ENCODE results near the gene OR2A25. TPM values are rescaled to one million over a fixed set of nuclear protein-coding genes. Genes with fewer than 3 reads are reported as not detected.

The OR2A25 gene
- polyA plus RNA-seq, 1 experiment = not detected

- CTCF ChIA-PET = interaction anchor here (0.7 to 1.7 kb wide), 2 partner anchors 19 to 68 kb away, joined by 3 to 4 read pairs; no protein-coding TSS in a partner anchor
- H3K27ac ChIP-seq (ENCODE audit: low read depth, low read length) = no peak within 1 kb of the TSS
- H3K27me3 ChIP-seq (ENCODE audit: control insufficient read depth, insufficient read depth, low read length) = no peaks in the 10 kb centered on the region
- no peaks in the 10 kb centered on the region for H3K9me3 ChIP-seq (ENCODE audit: control insufficient read depth, insufficient read depth, low read length)
- H3K4me3 ChIP-seq (ENCODE audit: low read depth, low read length) = no peak within 1 kb of the TSS
- POLR2A ChIA-PET = no interaction called here
- no peak for TF ChIP-seq CTCF (IDR thresholded peaks at IDR 0.05; ENCODE audit: low read depth, low read length)
- DNase-seq (ENCODE audit: low read depth, low spot score) = no peak
Observed at GRCh38 chr7:144109283-144109682, 39.7 kb downstream of the OR2A25 start, which contains the start of gene OR2A2. OR2A2 (plus strand) TSS chr7:144109583; CDS start chr7:144109583, 0 bp downstream.

DNA sequence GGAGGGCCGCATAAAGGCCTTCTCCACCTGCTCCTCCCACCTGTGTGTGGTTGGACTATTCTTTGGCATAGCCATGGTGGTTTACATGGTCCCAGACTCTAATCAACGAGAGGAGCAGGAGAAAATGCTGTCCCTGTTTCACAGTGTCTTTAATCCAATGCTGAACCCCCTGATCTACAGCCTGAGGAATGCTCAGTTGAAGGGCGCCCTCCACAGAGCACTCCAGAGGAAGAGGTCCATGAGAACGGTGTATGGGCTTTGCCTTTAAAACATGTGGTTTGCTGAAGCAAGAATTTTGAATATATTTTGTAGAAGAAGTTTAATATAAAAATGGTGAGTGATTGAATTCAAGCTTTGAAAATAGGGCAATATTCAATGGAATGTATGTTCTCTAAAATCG, 40.7 kb downstream of the OR2A25 start:
- no peak for TF ChIP-seq CTCF (IDR thresholded peaks at IDR 0.05; ENCODE audit: low read depth, low read length)
- POLR2A ChIA-PET = no interaction called here
- no peaks in the 10 kb centered on the region for H3K9me3 ChIP-seq (ENCODE audit: control insufficient read depth, insufficient read depth, low read length)
- no peaks in the 10 kb centered on the region for H3K27me3 ChIP-seq (ENCODE audit: control insufficient read depth, insufficient read depth, low read length)
- no peak for DNase-seq (ENCODE audit: low read depth, low spot score)
- CTCF ChIA-PET = interaction anchor here (1.7 kb wide), 1 partner anchor 18 kb away, joined by 4 read pairs; no protein-coding TSS in a partner anchor
- H3K27ac ChIP-seq (ENCODE audit: low read depth, low read length) = no peak overlapping the region
- H3K4me3 ChIP-seq (ENCODE audit: low read depth, low read length) = no peak overlapping the region

- Histone ChIP-seq H3K9me3 (ENCODE audit: control insufficient read depth, insufficient read depth, low read length) (no peaks in the 10 kb centered on the region), H3K27ac (ENCODE audit: low read depth, low read length) (no peak overlapping the region), H3K27me3 (ENCODE audit: control insufficient read depth, insufficient read depth, low read length) (no peaks in the 10 kb centered on the region), H3K4me3 (ENCODE audit: low read depth, low read length) (no peak overlapping the region)
- ChIA-PET CTCF (interaction anchor here (4.2 kb wide), 1 partner anchor 14 kb away, joined by 24 read pairs; no protein-coding TSS in a partner anchor), POLR2A (no interaction called here)
- TF ChIP-seq CTCF (IDR thresholded peaks at IDR 0.05; ENCODE audit: low read depth, low read length) = no peak
- DNase-seq (ENCODE audit: low read depth, low spot score) = no peak
Observed at GRCh38 chr7:144113651-144114050, 44.0 kb downstream of the OR2A25 start.

- Histone ChIP-seq H3K27ac (ENCODE audit: low read depth, low read length) (no peak overlapping the region), H3K4me3 (ENCODE audit: low read depth, low read length) (no peak overlapping the region), H3K9me3 (ENCODE audit: control insufficient read depth, insufficient read depth, low read length) (no peaks in the 10 kb centered on the region), H3K27me3 (ENCODE audit: control insufficient read depth, insufficient read depth, low read length) (no peaks in the 10 kb centered on the region)
- no peak for TF ChIP-seq CTCF (IDR thresholded peaks at IDR 0.05; ENCODE audit: low read depth, low read length)
- POLR2A ChIA-PET = no interaction called here
- DNase-seq (ENCODE audit: low read depth, low spot score) = no peak
- CTCF ChIA-PET = no interaction called here
Observed at GRCh38 chr7:144118341-144118740, 48.7 kb downstream of the OR2A25 start.

DNA sequence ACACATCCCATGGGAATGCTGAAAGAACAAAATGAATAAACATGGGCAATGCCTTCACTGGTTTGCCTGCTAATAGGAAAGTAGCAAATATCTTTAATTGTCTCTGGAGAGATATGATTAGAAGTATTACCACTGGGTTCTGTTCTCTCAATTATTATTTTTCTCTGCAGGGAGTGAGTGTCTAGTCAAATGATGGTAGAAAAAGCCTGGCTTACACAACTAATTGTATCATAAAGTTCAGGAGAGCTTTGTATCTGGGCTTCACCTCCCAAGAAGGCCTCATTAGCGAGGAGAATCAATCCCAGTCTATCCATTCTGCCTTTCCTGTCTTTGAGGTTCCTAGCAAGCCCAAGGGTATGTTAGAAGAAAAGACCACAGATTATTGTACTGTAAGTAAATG, 53.3 kb downstream of the OR2A25 start, which contains the start of gene OR2A14:
Gene OR2A14 (plus strand): TSS at position 301 of the 400 bp plus-strand sequence. CDS start 5,937 bp downstream, outside the sequence.
- H3K9me3 ChIP-seq (ENCODE audit: control insufficient read depth, insufficient read depth, low read length) = no peaks in the 10 kb centered on the region
- no peak for DNase-seq (ENCODE audit: low read depth, low spot score)
- H3K27ac ChIP-seq (ENCODE audit: low read depth, low read length) = no peak within 1 kb of the TSS
- CTCF ChIA-PET = interaction anchor here (0.6 kb wide), 1 partner anchor 560 kb away, joined by 6 read pairs; no protein-coding TSS in a partner anchor
- TF ChIP-seq CTCF (IDR thresholded peaks at IDR 0.05; ENCODE audit: low read depth, low read length) = no peak
- no peaks in the 10 kb centered on the region for H3K27me3 ChIP-seq (ENCODE audit: control insufficient read depth, insufficient read depth, low read length)
- POLR2A ChIA-PET = no interaction called here
- no peak within 1 kb of the TSS for H3K4me3 ChIP-seq (ENCODE audit: low read depth, low read length)

Small RNA genes lying within 50 kb of the gene (small RNA-seq; reads per million reads assigned to genes)
- gene OR2A41P (ENCODE audit: insufficient read length, low read depth) = not detected

Other genes starting within 250 kb of the OR2A25 start
- gene TCAF1, start 167.6 kb upstream of the OR2A25 start, polyA plus RNA-seq (2011; rRNA removed) = 57.0 and 61.3 TPM in 2 replicates
- not detected in 2 replicates for gene OR2F2, start 134.6 kb upstream of the OR2A25 start, polyA plus RNA-seq (2011; rRNA removed)
- not detected in 2 replicates for gene OR2F1, start 115.0 kb upstream of the OR2A25 start, polyA plus RNA-seq (2011; rRNA removed)
- gene OR6B1, start 69.5 kb upstream of the OR2A25 start, polyA plus RNA-seq (2011; rRNA removed) = not detected in 2 replicates
- gene OR2A5, start 20.9 kb upstream of the OR2A25 start, polyA plus RNA-seq (2011; rRNA removed) = not detected in 2 replicates
- not detected in 2 replicates for gene OR2A12, start 16.5 kb downstream of the OR2A25 start, polyA plus RNA-seq (2011; rRNA removed)
- gene OR2A2, start 39.8 kb downstream of the OR2A25 start, polyA plus RNA-seq (2011; rRNA removed) = not detected in 2 replicates
- gene OR2A14, start 53.4 kb downstream of the OR2A25 start, polyA plus RNA-seq (2011; rRNA removed) = not detected in 2 replicates
- gene CTAGE4, start 113.7 kb downstream of the OR2A25 start, polyA plus RNA-seq (2011; rRNA removed) = 0.04 TPM in 1 of 2 replicates, not detected in the other
- 0.10 and 0.20 TPM in 2 replicates for gene ARHGEF35, start 126.0 kb downstream of the OR2A25 start, polyA plus RNA-seq (2011; rRNA removed)
- not detected in 2 replicates for gene OR2A42, start 169.8 kb downstream of the OR2A25 start, polyA plus RNA-seq (2011; rRNA removed)
- 0.06 TPM in 1 of 2 replicates, not detected in the other for gene OR2A7, start 195.0 kb downstream of the OR2A25 start, polyA plus RNA-seq (2011; rRNA removed)
- gene CTAGE8, start 199.5 kb downstream of the OR2A25 start, polyA plus RNA-seq (2011; rRNA removed) = 0.16 TPM in 1 of 2 replicates, not detected in the other
- not detected in 2 replicates for gene OR2A1, start 242.6 kb downstream of the OR2A25 start, polyA plus RNA-seq (2011; rRNA removed)